Suprapubic skin (tissue), 4 donors: Measurements from ENCODE around the gene SMIM14.

Experiments
- EP300 ChIP-seq: sonication (generic); formaldehyde crosslinking; IDR thresholded peaks from one replicate; pipeline ENCODE4 v1.6.1; 2017; ENCODE audit warnings: antibody characterized with exemption
- POLR2A ChIP-seq, 2 donors: fragments of 450-650 bp; IDR thresholded peaks; one replicate each; pipeline ENCODE4 v1.6.1; 2017; ENCODE audit warnings: antibody characterized with exemption in 2 of 2, mild to moderate bottlenecking in 2 of 2, moderate library complexity in 2 of 2
- POLR2AphosphoS5 ChIP-seq, 3 donors: sonication (generic); formaldehyde crosslinking; IDR thresholded peaks; one replicate each; pipeline ENCODE4 v1.6.1; 2017; ENCODE audit warnings: antibody characterized with exemption in 3 of 3
- TF ChIP-seq, protein P1 (sequence below), 2 donors: fragments of 200-600 bp in 1 of 2; fragments of 450-650 bp in 1 of 2; sonication (generic) in 1 of 2; IDR thresholded peaks; one replicate each; pipeline ENCODE4 v1.5.1; 2016 to 2019; ENCODE audit warnings: antibody characterized with exemption in 2 of 2, mild to moderate bottlenecking in 1 of 2, moderate library complexity in 1 of 2

DNA sequence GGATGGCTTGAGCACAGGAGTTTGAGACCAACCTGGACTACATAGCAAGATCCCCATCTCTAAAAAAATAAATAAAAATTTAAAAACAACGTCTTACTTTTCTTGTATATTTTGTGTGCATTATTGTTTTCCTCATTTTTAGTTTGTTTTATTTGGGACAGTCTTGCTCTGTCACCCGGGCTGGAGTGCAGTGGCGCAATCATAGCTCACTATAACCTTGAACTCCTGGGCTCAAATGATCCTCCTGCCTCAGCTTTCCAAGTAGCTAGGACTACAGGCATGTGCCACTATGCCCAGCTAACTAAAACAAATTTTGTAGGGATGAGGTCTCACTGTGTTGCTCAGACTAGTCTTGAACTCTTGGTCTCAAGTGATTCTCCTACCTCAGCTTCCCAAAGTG, 9.5 kb upstream of the SMIM14 start:
- TF ChIP-seq, protein P1, sequence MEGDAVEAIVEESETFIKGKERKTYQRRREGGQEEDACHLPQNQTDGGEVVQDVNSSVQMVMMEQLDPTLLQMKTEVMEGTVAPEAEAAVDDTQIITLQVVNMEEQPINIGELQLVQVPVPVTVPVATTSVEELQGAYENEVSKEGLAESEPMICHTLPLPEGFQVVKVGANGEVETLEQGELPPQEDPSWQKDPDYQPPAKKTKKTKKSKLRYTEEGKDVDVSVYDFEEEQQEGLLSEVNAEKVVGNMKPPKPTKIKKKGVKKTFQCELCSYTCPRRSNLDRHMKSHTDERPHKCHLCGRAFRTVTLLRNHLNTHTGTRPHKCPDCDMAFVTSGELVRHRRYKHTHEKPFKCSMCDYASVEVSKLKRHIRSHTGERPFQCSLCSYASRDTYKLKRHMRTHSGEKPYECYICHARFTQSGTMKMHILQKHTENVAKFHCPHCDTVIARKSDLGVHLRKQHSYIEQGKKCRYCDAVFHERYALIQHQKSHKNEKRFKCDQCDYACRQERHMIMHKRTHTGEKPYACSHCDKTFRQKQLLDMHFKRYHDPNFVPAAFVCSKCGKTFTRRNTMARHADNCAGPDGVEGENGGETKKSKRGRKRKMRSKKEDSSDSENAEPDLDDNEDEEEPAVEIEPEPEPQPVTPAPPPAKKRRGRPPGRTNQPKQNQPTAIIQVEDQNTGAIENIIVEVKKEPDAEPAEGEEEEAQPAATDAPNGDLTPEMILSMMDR (IDR thresholded peaks at IDR 0.05): no peak
- TF ChIP-seq POLR2AphosphoS5 (IDR thresholded peaks at IDR 0.05): no peak
- no peak for TF ChIP-seq POLR2A (IDR thresholded peaks at IDR 0.05)
- TF ChIP-seq EP300: no peak
